ENCODE measurements around the gene DERL2. TPM values are rescaled to one million over a fixed set of nuclear protein-coding genes. Genes with fewer than 3 reads are reported as not detected.

The DERL2 gene
- total RNA-seq, 1 donor from 2014 or later = 27.7 TPM

Other genes with a start within 250 kb of the DERL2 start
- 54.2 TPM for gene RABEP1, start 203.9 kb downstream of the DERL2 start, total RNA-seq
- gene NUP88, start 66.5 kb downstream of the DERL2 start, total RNA-seq = 34.2 TPM
- 24.0 TPM for gene RPAIN, start 66.0 kb downstream of the DERL2 start, total RNA-seq
- 136 TPM for gene C1QBP, start 47.0 kb downstream of the DERL2 start, total RNA-seq
- 4.7 TPM for gene DHX33, start 17.2 kb downstream of the DERL2 start, total RNA-seq
- gene MIS12, start 388 bp upstream of the DERL2 start, total RNA-seq = 11.4 TPM
- 9.0 TPM for gene NLRP1, start 98.3 kb upstream of the DERL2 start, total RNA-seq

Data from Right ventricle myocardium inferior (tissue), 1 donor.